ENCODE measurements around the gene B9D1. TPM values are rescaled to one million over a fixed set of nuclear protein-coding genes. Genes with fewer than 3 reads are reported as not detected.

B9D1 gene
- total and polyA plus RNA-seq, 2 of the 13 experiments (the other 11 are each of a cell fraction or from before 2014, with no cell fraction given): 27.7 to 31.1 TPM

DNA sequence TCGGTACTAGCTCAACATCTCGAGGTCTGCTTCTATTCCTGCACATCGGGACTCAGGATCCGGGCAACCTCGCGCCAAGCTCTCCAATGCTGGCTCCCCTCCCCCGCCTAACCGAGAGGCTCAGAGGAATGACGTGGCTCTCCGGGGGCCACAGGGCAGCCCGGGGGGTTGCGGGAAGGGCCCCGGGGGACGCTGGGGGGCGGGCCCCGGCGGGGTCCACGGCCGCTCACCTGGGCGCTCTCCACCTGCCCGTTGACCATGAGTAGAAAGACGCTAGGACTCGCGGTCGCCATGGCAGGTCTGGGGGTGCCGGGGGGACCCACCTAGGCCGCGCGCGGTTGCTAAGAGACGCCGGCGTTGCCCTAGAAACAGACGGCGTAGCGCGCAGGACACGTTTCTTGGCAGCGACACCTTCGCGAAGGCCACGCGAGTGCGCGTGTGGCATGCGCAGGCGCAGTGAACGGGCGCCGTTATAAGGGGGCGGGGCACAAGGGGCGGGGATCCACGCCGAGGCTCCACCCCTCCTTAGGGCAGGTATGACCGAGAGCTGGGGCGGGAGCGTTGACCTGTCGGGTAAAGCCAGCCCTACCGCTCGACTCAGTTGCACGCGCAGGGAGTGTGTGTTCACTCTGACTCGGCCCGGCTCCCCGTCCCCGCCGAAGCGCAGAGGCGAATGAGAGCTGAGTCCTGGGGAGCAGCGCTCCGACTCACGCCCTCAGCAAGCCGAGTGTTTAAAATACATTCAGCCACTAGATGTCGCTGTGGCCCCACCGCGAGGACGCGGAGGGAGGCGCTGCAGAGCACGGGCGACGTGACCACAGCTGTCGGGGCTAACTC is at the start of gene B9D1 (continued):
- TF ChIP-seq, protein P1, sequence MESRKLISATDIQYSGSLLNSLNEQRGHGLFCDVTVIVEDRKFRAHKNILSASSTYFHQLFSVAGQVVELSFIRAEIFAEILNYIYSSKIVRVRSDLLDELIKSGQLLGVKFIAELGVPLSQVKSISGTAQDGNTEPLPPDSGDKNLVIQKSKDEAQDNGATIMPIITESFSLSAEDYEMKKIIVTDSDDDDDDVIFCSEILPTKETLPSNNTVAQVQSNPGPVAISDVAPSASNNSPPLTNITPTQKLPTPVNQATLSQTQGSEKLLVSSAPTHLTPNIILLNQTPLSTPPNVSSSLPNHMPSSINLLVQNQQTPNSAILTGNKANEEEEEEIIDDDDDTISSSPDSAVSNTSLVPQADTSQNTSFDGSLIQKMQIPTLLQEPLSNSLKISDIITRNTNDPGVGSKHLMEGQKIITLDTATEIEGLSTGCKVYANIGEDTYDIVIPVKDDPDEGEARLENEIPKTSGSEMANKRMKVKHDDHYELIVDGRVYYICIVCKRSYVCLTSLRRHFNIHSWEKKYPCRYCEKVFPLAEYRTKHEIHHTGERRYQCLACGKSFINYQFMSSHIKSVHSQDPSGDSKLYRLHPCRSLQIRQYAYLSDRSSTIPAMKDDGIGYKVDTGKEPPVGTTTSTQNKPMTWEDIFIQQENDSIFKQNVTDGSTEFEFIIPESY (CRISPR knock-in tag; IDR thresholded peaks at IDR 0.05): peak; percentile 46; the same call in 1 of the 2 replicates
- TF ChIP-seq, protein P2, sequence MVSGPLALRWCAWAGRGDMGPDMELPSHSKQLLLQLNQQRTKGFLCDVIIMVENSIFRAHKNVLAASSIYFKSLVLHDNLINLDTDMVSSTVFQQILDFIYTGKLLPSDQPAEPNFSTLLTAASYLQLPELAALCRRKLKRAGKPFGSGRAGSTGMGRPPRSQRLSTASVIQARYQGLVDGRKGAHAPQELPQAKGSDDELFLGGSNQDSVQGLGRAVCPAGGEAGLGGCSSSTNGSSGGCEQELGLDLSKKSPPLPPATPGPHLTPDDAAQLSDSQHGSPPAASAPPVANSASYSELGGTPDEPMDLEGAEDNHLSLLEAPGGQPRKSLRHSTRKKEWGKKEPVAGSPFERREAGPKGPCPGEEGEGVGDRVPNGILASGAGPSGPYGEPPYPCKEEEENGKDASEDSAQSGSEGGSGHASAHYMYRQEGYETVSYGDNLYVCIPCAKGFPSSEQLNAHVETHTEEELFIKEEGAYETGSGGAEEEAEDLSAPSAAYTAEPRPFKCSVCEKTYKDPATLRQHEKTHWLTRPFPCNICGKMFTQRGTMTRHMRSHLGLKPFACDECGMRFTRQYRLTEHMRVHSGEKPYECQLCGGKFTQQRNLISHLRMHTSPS (CRISPR knock-in tag; IDR thresholded peaks at IDR 0.05; ENCODE audit: low read depth): no peak
- TF ChIP-seq AKAP8 (CRISPR knock-in tag; IDR thresholded peaks at IDR 0.05) (peak; percentile 60; the same call in 1 of the 2 replicates), CAMTA2 (CRISPR knock-in tag; IDR thresholded peaks at IDR 0.05; ENCODE audit: borderline replicate concordance) (no peak), JARID2 (CRISPR knock-in tag; IDR thresholded peaks at IDR 0.05; ENCODE audit: insufficient replicate concordance) (no peak), EHMT2 (IDR thresholded peaks at IDR 0.05; ENCODE audit: borderline replicate concordance, low read depth, low read length) (no peak), ZNF432 (CRISPR knock-in tag; IDR thresholded peaks at IDR 0.05; ENCODE audit: borderline replicate concordance) (no peak), RCOR2 (CRISPR knock-in tag; IDR thresholded peaks at IDR 0.05) (no peak; the same call in 1 of the 2 replicates), ZNF383 (CRISPR knock-in tag; IDR thresholded peaks at IDR 0.05; ENCODE audit: borderline replicate concordance) (no peak), HNRNPH1 (optimal IDR thresholded peaks at IDR 0.05; ENCODE audit: low read depth, low read length) (no peak)
- TF ChIP-seq, protein P3, sequence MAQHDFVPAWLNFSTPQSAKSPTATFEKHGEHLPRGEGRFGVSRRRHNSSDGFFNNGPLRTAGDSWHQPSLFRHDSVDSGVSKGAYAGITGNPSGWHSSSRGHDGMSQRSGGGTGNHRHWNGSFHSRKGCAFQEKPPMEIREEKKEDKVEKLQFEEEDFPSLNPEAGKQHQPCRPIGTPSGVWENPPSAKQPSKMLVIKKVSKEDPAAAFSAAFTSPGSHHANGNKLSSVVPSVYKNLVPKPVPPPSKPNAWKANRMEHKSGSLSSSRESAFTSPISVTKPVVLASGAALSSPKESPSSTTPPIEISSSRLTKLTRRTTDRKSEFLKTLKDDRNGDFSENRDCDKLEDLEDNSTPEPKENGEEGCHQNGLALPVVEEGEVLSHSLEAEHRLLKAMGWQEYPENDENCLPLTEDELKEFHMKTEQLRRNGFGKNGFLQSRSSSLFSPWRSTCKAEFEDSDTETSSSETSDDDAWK (CRISPR knock-in tag; IDR thresholded peaks at IDR 0.05): no peak
- TF ChIP-seq, protein P4, sequence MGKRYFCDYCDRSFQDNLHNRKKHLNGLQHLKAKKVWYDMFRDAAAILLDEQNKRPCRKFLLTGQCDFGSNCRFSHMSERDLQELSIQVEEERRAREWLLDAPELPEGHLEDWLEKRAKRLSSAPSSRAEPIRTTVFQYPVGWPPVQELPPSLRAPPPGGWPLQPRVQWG (CRISPR knock-in tag; IDR thresholded peaks at IDR 0.05; ENCODE audit: borderline replicate concordance, low read depth): no peak
- TF ChIP-seq, protein P5, sequence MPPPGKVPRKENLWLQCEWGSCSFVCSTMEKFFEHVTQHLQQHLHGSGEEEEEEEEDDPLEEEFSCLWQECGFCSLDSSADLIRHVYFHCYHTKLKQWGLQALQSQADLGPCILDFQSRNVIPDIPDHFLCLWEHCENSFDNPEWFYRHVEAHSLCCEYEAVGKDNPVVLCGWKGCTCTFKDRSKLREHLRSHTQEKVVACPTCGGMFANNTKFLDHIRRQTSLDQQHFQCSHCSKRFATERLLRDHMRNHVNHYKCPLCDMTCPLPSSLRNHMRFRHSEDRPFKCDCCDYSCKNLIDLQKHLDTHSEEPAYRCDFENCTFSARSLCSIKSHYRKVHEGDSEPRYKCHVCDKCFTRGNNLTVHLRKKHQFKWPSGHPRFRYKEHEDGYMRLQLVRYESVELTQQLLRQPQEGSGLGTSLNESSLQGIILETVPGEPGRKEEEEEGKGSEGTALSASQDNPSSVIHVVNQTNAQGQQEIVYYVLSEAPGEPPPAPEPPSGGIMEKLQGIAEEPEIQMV (CRISPR knock-in tag; IDR thresholded peaks at IDR 0.05; ENCODE audit: low read depth): no peak
- TF ChIP-seq, protein P6, sequence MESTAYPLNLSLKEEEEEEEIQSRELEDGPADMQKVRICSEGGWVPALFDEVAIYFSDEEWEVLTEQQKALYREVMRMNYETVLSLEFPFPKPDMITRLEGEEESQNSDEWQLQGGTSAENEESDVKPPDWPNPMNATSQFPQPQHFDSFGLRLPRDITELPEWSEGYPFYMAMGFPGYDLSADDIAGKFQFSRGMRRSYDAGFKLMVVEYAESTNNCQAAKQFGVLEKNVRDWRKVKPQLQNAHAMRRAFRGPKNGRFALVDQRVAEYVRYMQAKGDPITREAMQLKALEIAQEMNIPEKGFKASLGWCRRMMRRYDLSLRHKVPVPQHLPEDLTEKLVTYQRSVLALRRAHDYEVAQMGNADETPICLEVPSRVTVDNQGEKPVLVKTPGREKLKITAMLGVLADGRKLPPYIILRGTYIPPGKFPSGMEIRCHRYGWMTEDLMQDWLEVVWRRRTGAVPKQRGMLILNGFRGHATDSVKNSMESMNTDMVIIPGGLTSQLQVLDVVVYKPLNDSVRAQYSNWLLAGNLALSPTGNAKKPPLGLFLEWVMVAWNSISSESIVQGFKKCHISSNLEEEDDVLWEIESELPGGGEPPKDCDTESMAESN (CRISPR knock-in tag; conservative IDR thresholded peaks at IDR 0.05): peak; percentile 49; the same call in 1 of the 2 replicates
- TF ChIP-seq, protein P7, sequence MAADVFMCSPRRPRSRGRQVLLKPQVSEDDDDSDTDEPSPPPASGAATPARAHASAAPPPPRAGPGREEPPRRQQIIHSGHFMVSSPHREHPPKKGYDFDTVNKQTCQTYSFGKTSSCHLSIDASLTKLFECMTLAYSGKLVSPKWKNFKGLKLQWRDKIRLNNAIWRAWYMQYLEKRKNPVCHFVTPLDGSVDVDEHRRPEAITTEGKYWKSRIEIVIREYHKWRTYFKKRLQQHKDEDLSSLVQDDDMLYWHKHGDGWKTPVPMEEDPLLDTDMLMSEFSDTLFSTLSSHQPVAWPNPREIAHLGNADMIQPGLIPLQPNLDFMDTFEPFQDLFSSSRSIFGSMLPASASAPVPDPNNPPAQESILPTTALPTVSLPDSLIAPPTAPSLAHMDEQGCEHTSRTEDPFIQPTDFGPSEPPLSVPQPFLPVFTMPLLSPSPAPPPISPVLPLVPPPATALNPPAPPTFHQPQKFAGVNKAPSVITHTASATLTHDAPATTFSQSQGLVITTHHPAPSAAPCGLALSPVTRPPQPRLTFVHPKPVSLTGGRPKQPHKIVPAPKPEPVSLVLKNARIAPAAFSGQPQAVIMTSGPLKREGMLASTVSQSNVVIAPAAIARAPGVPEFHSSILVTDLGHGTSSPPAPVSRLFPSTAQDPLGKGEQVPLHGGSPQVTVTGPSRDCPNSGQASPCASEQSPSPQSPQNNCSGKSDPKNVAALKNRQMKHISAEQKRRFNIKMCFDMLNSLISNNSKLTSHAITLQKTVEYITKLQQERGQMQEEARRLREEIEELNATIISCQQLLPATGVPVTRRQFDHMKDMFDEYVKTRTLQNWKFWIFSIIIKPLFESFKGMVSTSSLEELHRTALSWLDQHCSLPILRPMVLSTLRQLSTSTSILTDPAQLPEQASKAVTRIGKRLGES (CRISPR knock-in tag; IDR thresholded peaks at IDR 0.05; ENCODE audit: borderline replicate concordance): no peak
